22Rv1 (cell line): ENCODE measurements around the gene TRPC5OS.

Experiments
- CTCF ChIP-seq: fragments of 450-650 bp; IDR thresholded peaks from 2 replicates; pipeline ENCODE4 v1.5.1; 2017; ENCODE audit warnings: mild to moderate bottlenecking
- ZFX ChIP-seq: fragments of 450-650 bp; IDR thresholded peaks from 2 replicates; pipeline ENCODE4 v1.6.1; 2017; ENCODE audit warnings: antibody characterized with exemption, borderline replicate concordance

DNA sequence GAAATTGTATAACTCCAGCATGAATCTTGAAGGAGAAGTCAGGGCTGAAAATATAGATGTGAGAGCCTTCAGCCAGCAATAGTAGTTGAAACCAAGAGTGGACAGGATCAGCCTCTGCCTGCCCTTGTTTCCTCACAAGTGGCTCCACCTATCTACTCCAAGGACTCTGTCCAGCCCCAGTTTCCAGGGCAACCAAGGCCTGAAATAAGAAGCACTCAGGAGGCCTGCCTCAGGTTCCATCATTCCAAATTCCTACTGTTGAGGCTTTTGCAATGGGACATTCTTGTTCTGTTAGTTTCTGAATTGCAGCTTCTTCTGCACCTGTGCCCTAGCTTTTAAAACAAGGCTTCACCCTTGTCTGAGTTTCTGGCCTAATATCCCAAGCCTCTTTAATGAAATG, 41.6 kb downstream of the TRPC5OS start:
- TF ChIP-seq CTCF (no peak), ZFX (no peak)
